Measurements from ENCODE around the gene CDCA3.
"Not testable (repeated sequence)": the region's sequence is repeated elsewhere in the genome, so short reads cannot be mapped to it uniquely, and the experiment has no call there.

The CDCA3 gene

DNA sequence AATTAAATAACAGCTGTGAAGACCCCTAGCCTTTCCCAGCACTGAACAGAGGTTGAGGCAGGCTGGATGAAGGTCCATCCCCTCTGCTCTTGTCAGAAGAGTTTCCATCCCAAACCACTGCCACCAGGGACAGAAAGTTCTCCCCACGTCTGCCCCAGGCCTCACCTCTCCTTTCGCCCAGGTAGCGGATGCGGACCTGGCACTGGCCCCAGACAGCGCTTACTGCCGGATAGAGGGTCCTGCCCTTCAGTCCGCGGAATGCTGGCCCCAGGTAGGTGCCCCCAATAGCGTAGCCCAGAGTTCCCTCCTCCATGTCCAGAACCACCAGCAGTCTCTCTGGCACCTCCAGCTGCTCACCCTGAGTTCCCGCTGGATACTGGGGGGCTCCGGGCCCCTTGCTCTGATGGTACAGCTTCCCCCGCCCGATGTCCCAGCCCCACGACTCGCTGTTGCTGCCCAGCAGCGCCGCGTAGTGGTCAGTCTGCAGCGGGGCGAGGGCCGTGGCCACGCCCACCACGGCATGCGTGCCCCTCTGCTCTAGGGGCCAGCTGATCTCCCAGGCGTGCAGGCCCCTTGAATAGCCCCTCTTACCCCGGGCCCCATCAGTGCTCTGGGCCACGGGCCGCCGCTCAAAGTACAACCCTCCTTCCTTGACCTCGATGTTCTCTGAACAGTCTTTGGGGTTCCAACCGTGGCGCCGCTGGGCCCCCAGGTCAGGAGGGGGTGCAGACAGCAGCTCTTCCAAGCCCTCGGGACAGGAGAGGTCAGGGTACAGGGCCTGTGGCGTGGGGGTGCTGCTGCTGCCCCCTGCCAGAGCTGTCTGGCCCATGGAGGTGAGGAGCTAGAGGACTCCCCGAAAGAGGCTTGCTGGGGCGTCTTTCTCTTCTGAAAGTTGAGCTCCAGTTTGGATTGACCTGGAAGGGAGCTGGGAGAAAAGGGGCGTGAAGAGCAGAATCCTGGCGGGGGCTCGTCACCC, 21.3 kb upstream of the CDCA3 start:
- peak; percentile 66 for DNase-seq (ENCODE audit: low spot score)

GRCh38 chr12:6871052-6871957, 20.2 kb upstream of the CDCA3 start:
- DNase-seq (ENCODE audit: low spot score), result no peak

DNA sequence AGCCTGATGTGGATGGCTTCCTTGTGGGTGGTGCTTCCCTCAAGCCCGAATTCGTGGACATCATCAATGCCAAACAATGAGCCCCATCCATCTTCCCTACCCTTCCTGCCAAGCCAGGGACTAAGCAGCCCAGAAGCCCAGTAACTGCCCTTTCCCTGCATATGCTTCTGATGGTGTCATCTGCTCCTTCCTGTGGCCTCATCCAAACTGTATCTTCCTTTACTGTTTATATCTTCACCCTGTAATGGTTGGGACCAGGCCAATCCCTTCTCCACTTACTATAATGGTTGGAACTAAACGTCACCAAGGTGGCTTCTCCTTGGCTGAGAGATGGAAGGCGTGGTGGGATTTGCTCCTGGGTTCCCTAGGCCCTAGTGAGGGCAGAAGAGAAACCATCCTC, 19.2 kb upstream of the CDCA3 start:
- not testable (repeated sequence) for DNase-seq (ENCODE audit: low spot score)

DNA sequence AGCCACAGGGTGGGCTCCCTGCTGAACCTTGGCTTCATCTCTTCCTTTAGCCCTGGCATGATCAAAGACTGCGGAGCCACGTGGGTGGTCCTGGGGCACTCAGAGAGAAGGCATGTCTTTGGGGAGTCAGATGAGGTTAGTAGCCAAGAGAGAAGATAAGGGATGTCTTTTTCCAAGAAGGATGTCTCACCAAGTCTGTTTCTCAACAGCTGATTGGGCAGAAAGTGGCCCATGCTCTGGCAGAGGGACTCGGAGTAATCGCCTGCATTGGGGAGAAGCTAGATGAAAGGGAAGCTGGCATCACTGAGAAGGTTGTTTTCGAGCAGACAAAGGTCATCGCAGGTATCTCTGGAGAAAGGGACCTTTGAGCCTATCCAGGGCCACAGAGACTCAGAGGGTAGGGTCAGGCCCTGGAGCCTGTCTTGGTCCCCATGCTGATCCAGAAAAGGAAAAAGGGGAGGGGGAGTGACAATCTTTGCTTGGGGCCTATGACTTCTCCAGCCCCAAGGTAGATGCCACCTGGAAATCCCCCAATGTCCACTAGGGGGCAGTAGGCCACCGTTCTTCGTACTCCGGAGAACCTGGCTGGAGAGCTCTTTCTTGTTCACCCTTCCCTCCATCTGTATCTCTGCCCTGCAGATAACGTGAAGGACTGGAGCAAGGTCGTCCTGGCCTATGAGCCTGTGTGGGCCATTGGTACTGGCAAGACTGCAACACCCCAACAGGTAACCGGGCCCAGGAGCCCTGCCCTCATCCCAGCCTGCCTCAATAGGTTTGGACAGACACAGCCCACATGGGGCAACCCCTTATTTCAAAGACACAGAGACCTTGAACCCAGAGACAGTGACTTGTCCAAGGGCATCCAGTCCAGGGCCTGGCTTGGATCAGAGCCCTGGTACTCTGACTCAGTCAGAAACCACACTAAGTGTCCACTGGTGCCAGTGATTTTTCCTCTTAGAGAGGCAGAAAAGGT, 18.2 kb upstream of the CDCA3 start:
- peak; percentile 69 for DNase-seq (ENCODE audit: low spot score)

DNA sequence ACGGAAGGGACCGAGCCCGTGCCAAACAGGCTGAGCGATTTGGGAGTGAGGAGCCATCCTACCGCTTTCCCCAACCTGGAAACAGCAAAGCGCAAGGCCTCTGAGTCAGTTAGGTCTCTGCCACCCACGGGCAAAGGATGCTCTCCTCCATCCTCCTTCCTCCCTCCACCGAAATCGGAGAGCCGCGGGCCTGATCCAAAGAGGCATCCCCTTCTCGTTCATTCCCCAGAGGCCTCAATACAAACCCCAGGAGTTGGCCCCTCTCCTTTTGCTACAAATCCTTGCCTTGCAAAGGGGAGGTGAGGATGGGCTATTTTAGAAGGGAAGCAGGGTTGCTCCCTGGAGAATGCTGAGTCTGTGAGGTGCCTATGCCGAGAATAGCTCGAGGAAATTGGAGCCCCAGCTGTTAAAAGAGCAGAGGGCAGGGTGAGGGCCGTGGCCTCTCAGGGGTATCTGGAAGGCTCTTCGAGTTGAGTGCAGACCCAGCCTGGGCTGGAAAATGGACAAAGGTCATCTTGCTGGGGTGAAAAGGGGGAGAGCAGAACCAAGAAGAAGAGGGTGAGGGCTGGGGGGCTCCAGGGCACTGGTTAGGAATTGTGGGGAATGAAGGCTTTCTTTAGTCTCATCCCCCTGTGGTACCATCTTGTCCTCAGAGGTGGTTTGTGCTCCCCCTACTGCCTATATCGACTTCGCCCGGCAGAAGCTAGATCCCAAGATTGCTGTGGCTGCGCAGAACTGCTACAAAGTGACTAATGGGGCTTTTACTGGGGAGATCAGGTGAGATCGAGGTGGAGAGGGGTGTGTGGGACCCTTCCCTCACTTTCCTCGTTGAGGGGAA, 17.3 kb upstream of the CDCA3 start:
- DNase-seq (ENCODE audit: low spot score), result no peak

DNA sequence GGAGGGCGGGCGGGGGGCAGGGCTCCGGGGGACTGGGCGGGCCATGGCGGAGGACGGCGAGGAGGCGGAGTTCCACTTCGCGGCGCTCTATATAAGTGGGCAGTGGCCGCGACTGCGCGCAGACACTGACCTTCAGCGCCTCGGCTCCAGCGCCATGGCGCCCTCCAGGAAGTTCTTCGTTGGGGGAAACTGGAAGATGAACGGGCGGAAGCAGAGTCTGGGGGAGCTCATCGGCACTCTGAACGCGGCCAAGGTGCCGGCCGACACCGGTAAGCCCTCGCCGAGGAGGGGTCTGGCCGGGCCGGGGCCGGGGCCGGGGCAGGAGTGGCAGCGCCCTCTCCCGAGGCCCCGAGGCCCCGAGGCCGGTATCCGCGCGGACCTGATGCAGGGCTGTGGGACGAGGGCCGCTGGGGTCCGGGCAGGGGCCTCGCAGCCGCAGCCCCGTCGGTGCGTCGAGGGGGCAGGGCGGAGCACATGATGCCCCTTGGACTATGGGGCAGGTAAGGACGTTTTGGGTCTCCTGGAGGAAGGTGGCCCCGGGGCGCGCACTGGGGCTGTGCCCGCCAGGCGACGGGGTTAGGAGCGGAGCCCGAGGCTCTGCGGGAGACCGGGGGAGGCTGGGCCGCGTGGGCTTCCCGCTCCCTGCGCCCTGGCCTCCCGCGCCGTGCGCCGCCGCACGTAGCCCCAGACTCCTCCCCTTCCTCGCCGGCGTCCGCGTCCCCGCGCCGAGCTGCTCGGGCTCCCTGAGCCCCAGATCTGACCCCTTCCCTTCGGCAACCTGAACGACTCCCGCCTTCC, 16.5 kb upstream of the CDCA3 start, which contains the start of gene TPI1:
Gene TPI1 (plus strand): TSS at position 119 of the 798 bp plus-strand sequence. CDS start 36 bp downstream, at position 155.
- peak; percentile 85 for DNase-seq (ENCODE audit: low spot score)

GRCh38 chr12:6866920-6867412, 15.9 kb upstream of the CDCA3 start:
- no peak for DNase-seq (ENCODE audit: low spot score)

GRCh38 chr12:6866163-6866919, 15.3 kb upstream of the CDCA3 start:
- DNase-seq (ENCODE audit: low spot score), result no peak

DNA sequence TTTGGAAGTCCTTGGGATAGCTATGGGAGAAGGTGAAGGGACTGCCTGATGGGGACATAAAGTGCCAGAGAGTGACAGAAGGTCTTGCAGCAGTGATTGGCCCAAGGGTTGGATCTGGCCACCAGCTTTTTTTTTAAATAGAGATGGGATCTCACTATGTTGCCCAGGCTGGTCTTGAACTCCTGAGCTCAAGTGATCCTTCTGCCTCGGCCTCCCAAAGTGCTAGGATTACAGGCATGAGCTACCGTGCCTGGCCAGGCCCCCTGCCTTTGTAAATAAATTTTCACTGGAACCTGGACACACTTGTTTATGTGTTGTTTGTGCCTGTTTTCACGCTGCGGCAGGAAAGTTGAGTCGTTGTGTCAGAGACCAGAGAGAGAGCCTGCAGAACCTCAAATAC, 14.2 kb upstream of the CDCA3 start:
- DNase-seq (ENCODE audit: low spot score), result not testable (repeated sequence)

- no peak for DNase-seq (ENCODE audit: low spot score)
These were observed 12.7 kb upstream of the CDCA3 start for GRCh38 chr12:6863586-6864321.

- DNase-seq (ENCODE audit: low spot score), result no peak
These were observed 11.9 kb upstream of the CDCA3 start for GRCh38 chr12:6863033-6863432.

DNA sequence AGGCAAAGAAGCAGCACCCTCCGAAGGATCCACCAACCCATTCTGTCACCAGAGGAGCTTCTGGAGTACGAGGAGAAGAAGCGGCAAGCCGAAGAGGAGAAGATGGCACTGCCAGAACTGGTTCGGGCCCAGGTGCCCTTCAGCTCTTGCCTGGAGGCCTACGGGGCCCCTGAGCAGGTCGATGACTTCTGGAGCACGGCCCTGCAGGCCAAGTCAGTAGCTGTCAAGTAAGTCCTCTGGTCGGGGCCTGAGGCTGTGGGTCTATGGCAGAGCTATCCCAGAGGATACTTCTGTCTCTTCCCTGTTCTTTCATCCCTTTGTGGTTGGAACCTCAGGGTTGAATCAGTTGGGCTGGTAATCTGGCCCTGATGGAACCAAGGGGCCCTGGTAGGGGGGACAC, 10.3 kb upstream of the CDCA3 start:
- no peak for DNase-seq (ENCODE audit: low spot score)

- no peak for DNase-seq (ENCODE audit: low spot score)
These were observed 9.9 kb upstream of the CDCA3 start for GRCh38 chr12:6860942-6861341.

DNA sequence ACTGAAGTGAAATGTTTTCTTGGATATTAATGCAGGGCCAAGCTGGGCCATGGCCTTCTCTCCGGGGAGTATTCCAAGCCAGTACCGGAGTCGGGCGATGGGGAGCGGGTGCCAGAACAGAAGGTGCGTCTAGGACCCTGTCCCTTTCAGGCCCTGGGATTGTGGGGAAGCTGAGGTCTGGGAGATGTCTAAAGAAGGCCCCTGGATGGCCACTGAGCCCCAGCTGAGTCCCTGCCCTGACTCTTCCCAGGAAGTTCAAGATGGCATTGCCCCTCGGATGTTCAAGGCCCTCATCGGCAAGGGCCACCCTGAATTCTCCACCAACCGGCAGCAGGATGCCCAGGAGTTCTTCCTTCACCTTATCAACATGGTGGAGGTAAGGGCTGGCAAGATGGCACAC, 9.0 kb upstream of the CDCA3 start:
- no peak for DNase-seq (ENCODE audit: low spot score)

DNA sequence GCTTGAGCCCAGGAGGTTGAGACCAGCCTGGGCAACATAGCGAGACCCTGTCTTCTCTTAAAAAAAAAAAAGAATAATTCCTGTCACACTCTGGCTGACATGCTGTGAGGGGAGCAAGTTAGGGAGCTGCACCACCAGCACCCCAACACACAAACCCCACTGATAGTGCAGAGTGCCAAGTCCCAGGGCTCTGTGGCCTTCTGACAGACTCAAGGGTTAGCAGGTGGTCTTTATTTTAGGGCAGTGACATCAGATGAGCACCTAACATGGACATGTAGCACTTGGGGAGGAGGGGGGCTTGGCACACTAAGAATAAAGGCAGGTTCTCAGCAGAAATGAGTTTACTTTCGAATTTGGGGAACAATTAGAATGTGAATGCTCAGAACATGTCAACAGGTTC, 7.7 kb upstream of the CDCA3 start:
- no peak for DNase-seq (ENCODE audit: low spot score)

DNA sequence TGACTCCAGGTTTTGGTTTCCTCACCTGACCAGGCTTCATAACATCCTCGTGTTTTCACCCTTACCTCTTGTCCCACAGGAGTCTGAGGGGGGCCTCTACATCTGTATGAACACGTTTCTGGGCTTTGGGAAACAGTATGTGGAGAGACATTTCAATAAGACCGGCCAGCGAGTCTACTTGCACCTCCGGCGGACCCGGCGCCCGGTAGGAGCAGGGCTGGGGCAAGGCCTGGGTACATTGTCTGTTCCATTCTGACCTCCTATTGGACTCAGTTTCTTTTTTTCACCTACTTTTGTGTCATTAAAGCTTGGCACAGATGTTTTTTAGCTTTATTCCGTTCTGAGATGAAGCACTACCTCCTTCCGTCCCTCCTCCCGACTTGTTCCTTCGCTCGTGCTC, 4.2 kb upstream of the CDCA3 start:
- no peak for DNase-seq (ENCODE audit: low spot score)

GRCh38 chr12:6854036-6854435, 3.0 kb upstream of the CDCA3 start:
- DNase-seq (ENCODE audit: low spot score), result no peak

DNA sequence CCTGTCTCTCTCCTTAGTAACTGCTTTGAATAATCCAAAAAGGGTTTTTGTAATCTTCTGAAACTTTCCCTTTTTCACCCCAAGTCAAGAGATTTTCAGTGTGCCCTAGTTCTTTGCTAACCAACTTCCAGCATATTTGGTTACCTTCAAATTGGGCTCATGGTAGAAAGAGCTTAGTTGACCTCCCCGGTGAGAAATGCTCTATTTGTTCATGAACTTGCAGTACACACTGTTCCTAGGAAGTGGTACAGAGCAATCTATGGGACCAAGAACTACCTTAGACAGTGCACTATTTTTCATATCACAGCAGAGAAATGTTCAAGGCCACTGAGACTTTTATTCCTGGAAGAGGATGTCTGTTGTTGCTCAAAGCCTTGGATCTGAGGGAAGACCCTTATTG, 2.5 kb upstream of the CDCA3 start:
- no peak for DNase-seq (ENCODE audit: low spot score)

All from COLO829 (cell line).